Activated CD4-positive, alpha-beta T cell treated with anti-CD3 and anti-CD28 coated beads for 1 hour (primary cell): Measurements from ENCODE around the gene ST6GALNAC1.
"Not testable (repeated sequence)": the region's sequence is repeated elsewhere in the genome, so short reads cannot be mapped to it uniquely, and the experiment has no call there.

Source experiments
- DNase-seq: peaks from one replicate; pipeline ENCODE4 v3.0.0-alpha.2; 2020

Gene ST6GALNAC1

DNA sequence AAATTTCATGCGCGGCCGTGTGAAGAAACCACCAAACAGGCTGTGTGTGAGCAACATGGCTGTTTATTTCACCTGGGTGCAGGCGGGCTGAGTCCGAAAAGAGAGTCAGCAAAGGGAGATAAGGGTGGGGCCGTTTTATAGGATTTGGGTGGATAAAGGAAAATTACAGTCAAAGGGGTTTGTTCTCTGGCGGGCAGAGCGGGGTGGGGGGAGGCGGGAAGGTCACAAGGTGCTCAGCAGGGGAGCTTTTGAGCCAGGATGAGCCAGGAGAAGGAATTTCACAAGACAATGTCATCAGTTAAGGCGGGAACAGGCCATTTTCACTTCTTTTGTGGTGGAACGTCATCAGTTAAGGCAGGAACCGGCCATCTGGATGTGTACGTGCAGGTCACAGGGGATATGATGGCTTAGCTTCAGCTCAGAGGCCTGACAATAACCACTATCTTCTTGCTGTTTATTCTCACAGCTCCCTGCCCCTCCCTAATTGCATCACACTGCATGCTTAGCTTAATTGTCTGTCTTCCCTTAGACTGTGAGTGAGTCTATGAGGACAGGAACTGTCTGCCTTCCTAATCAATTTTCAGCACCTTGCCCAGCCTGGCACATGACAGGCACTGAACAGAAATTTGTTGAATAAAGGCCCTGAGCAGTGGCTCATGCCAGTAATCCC lies 32.3 kb downstream of the ST6GALNAC1 start:
- not testable (repeated sequence) for DNase-seq

DNA sequence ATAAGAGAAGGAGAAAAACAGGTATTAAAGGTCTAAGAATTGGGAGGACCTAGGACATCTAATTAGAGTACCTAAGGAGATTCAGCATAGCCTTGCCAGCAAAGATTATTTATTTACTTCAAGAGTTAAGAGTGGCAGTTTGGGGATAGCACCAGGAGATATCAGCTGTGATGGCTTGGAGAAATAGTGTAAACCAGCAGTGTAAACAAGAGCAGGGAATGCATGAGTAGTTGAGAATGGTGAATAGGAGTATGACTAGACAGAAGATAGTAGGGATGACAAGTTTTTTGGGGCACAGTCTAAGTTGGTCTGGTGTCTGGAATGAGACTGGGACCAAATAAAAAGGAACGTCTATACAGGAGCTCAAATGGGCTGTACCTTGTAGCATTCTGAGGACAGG lies 36.9 kb downstream of the ST6GALNAC1 start:
- not testable (repeated sequence) for DNase-seq

DNA sequence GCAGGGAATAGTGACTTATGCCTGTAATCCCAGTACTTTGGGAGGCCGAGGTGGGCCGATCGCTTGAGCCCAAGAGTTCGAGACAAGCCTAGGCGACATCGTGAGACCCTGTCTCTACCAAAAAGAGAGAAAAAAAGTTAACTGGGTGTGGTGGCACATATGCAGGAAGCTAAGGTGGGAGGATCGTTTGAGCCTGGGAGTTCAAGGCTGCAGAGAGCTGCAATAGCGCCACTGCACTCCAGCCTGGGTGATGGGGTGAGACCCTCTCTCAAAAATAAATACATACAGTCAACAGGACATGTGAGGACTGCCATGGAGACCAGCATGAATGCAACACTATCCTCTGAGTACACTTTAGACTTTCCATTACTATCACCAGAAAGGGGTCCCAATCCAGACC lies 42.5 kb downstream of the ST6GALNAC1 start:
- no peak for DNase-seq

GRCh38 chr17:76599694-76600460 lies 43.7 kb downstream of the ST6GALNAC1 start:
- DNase-seq = no peak

- no peak for DNase-seq
Measured at GRCh38 chr17:76598004-76598439, 45.5 kb downstream of the ST6GALNAC1 start.

DNA sequence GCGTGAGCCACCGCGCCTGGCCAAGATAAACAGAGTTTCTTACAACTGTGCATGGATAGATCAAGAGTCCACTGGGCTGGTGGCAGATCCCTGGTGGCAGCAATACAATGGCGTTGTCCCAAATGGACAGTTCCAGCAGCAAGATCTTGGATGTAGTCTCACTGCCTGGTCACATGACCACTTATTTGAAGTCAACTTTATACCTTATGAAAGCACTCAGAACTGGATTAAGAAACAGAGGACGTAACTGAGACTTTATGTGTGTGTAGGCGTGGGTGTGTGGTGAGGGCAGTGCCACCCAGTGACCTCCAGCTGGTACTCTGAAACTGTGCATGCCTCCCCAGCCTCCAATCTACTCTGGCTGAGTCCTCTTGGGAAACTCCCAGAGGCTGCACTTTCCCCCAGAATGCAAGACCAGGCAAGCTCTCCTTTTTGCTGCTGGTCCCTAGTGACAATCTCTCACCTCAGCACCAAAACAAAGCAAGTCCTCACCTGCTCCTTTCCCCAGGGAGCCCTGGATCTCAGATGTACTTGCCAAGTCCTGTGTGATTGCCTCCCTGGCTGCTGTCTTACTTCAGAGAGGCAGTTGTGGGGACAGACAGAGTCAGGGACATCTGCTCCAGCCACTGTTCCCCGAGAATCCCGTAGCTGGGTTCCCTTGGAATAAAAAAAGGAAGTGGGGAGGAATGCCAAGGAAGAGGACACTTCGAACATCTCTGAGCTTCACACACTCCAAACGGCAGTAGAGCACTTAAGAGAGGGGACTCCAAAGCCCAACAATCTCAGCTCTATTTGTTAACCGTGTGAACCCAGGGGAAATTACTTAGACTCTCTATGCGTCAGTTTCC lies 46.2 kb downstream of the ST6GALNAC1 start:
- DNase-seq = no peak

- DNase-seq = no peak
Measured at GRCh38 chr17:76594690-76595089, 48.9 kb downstream of the ST6GALNAC1 start.

GRCh38 chr17:76593959-76594358 lies 49.6 kb downstream of the ST6GALNAC1 start:
- DNase-seq = no peak

GRCh38 chr17:76593384-76593826 lies 50.2 kb downstream of the ST6GALNAC1 start:
- DNase-seq = no peak

DNA sequence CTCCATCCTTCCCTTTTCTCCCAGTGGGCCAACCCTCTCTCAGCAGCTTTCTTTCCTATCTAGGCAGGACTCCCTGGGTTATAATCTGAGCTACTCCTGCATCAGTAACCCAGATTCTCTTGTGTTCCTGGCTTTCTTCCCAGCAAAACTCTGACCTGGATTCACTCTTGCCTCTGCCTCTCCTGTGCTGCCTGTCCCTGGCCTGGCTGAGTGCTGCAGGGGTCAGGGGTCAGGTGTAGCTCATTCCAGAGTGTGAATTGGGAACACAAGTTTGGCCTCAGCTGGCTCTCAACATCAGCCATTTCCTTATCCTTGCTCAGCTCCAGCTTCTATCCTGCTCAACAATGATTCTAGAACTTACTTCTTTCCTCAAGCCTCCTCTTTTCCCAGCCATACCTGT lies 55.4 kb downstream of the ST6GALNAC1 start:
- DNase-seq = no peak

DNA sequence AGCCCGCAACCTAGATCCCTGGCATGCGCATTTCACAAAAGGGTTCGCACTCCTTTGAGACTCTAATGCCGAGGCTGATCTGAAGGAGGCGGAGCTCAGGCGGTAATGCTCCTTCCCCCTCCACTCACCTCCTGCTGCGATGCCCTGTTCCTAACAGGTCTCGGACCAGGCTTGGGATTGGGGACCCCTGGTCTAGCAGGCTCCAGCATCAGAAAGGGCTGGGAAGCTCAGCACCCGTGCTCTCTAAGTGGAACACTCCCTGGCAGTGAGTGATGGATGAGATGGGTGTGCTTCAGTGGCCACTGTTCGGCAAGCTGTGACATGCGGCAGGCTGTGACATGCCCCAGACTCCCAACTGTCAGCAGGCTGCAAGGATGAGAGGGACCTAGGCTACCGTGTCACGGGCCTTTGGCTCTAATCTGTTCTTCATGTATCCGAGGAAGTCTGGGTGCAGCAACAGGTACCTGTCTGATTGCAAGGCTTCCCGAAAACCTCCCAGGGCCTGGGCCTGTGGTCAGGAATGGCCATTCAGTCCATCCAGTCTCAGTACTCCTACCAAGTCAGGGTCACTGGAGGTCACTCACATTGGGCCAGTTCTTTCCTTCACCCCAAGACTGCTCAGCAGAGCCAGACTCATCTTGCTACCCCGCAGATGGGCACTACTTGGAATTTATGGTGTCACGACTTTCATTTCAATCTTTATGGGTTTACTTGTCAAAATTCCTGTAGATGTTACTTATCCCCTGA lies 56.6 kb downstream of the ST6GALNAC1 start:
- no peak for DNase-seq

GRCh38 chr17:76585649-76586593 lies 57.6 kb downstream of the ST6GALNAC1 start, which contains the start of gene ST6GALNAC2:
TSS of gene ST6GALNAC2 (minus strand) at chr17:76585860. CDS start at chr17:76585808, 52 bp downstream.
- no peak for DNase-seq

- DNase-seq = no peak
Measured at GRCh38 chr17:76585033-76585648, 58.4 kb downstream of the ST6GALNAC1 start.

GRCh38 chr17:76584427-76585032 lies 59.0 kb downstream of the ST6GALNAC1 start:
- DNase-seq = no peak

GRCh38 chr17:76582660-76583059 lies 60.9 kb downstream of the ST6GALNAC1 start:
- DNase-seq = no peak

GRCh38 chr17:76581515-76581914 lies 62.0 kb downstream of the ST6GALNAC1 start:
- no peak for DNase-seq

- DNase-seq = no peak
Measured at GRCh38 chr17:76579281-76579680, 64.3 kb downstream of the ST6GALNAC1 start.

GRCh38 chr17:76578376-76578775 lies 65.2 kb downstream of the ST6GALNAC1 start:
- no peak for DNase-seq

GRCh38 chr17:76577876-76578275 lies 65.7 kb downstream of the ST6GALNAC1 start:
- no peak for DNase-seq

DNA sequence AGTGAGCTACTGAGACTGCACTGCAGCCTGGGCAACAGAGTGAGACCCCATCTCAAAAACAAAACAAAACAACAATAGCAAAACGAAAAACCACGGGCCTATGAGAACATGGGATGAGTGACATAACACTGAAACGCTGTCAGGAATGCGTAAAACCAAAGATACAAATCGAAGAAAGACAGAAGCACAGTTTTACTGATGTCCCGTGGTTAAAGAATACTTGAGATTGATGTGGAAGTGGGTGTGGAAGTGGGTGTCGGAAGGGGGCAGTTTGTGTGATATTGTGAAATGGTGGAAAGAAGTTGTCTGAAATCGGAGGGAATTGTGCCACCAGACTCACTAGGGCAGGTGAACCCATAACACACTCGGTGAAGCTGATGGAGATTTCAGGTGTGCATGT lies 67.4 kb downstream of the ST6GALNAC1 start:
- DNase-seq = no peak
